BLaER1 treated with 17β-estradiol and CSF1 and Interleukin-3, amounts not matched to agents 10 nM and 100 nM (cell line): ENCODE measurements around the gene TMEM132D.

Source experiments
- H3K27ac ChIP-seq, 11 experiments: shearing (Covaris generic); formaldehyde crosslinking; 2 replicates each; pipeline ENCODE4 v1.8.1; 2022
- H3K27me3 ChIP-seq, 11 experiments: shearing (Covaris generic); formaldehyde crosslinking; 2 replicates each; pipeline ENCODE4 v1.8.1; 2022
- H3K36me3 ChIP-seq, 11 experiments: shearing (Covaris generic); formaldehyde crosslinking; 2 replicates each; pipeline ENCODE4 v1.8.1; 2022
- H3K4me1 ChIP-seq, 10 experiments: shearing (Covaris generic); formaldehyde crosslinking; 2 replicates each; pipeline ENCODE4 v1.8.1; 2022
- H3K4me2 ChIP-seq, 11 experiments: shearing (Covaris generic); formaldehyde crosslinking; 2 replicates each; pipeline ENCODE4 v1.8.1; 2022
- H3K4me3 ChIP-seq, 10 experiments: shearing (Covaris generic); formaldehyde crosslinking; 2 replicates each; pipeline ENCODE4 v1.8.1; 2022
- H3K9ac ChIP-seq, 11 experiments: shearing (Covaris generic); formaldehyde crosslinking; 2 replicates each; pipeline ENCODE4 v1.8.1; 2022
- H3K9me3 ChIP-seq, 11 experiments: shearing (Covaris generic); formaldehyde crosslinking; replicated peaks in 1 of 11; 2 replicates each; pipeline ENCODE4 v1.8.1; 2022
- H4K20me1 ChIP-seq, 11 experiments: shearing (Covaris generic); formaldehyde crosslinking; 2 replicates each; pipeline ENCODE4 v1.8.1; 2022
- Cebpa-rat ChIP-seq, 11 experiments: shearing (Covaris generic); IDR thresholded peaks; 2 replicates each; pipeline ENCODE4 v1.8.1; 2022

Gene TMEM132D

DNA sequence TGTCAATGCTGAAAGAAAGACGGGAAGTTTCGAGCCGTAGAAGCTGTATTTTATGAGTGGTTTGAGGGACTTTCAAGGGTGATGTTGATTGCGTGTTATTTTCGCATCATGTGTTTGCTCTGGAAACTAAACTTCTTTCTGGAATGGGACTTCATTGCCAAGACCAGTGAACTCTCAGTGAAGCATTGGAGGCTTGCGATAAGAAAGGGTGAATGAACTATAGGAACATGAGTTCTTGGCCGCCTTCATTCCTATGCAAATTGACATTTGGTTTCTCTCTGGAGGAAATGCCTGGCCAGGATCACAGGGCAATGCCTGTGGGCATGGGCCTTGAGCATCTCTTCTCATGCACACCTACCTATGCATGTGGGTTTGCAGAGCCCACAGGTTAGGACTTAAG is 677.8 kb downstream of the TMEM132D start:
- Histone ChIP-seq H3K27ac (no peak overlapping the region), H3K4me1 (peaks cover 0 to 8% (median 0%) of the 10 kb centered on the region in 10 experiments; a peak in 2 of 20 replicates), H3K4me3 (no peak overlapping the region), H3K9ac (no peak overlapping the region), H3K9me3 (no peaks in the 10 kb centered on the region), H3K27me3 (no peaks in the 10 kb centered on the region), H3K4me2 (no peak overlapping the region), H3K36me3 (no peaks in the 10 kb centered on the region), H4K20me1 (no peaks in the 10 kb centered on the region)
- TF ChIP-seq Cebpa-rat (IDR thresholded peaks at IDR 0.05) = no peak

DNA sequence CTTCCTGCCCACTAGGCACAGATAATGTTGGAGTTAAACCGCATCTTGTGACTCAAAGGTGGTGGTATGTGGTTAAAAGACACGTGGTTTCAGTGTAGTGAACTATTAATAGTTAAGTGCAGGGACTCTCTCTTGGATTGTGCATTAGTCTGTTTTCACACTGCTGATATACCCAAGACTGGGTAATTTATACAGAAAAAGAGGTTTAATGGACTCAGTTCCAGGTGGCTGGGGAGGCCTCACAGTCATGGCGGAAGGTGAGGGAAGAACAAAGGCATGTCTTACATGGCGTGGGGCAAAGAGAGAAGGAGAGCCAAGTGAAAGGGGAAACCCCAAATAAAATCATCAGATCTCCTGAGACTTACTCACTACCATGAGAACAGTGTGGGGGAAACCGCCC is 688.3 kb downstream of the TMEM132D start:
- no peak overlapping the region for H3K27ac ChIP-seq
- no peak overlapping the region for H3K9ac ChIP-seq
- H3K4me1 ChIP-seq = peaks cover 0 to 8% (median 0%) of the 10 kb centered on the region in 10 experiments; a peak in 8 of 20 replicates
- H3K4me2 ChIP-seq = peak overlapping the region in 3 of 11 experiments; percentile 14 to 30 (median 24); a peak in 2 of 22 replicates
- H3K36me3 ChIP-seq = no peaks in the 10 kb centered on the region
- no peaks in the 10 kb centered on the region for H4K20me1 ChIP-seq
- H3K4me3 ChIP-seq = no peak overlapping the region
- H3K27me3 ChIP-seq = no peaks in the 10 kb centered on the region
- TF ChIP-seq Cebpa-rat (IDR thresholded peaks at IDR 0.05) = no peak
- peaks cover 21 to 45% (median 37%) of the 10 kb centered on the region in 11 experiments; a peak in 21 of 22 replicates for H3K9me3 ChIP-seq

- H4K20me1 ChIP-seq = no peaks in the 10 kb centered on the region
- TF ChIP-seq Cebpa-rat (IDR thresholded peaks at IDR 0.05) = no peak
- no peaks in the 10 kb centered on the region for H3K27me3 ChIP-seq
- H3K36me3 ChIP-seq = no peaks in the 10 kb centered on the region
- H3K4me3 ChIP-seq = no peak overlapping the region
- no peak overlapping the region for H3K9ac ChIP-seq
- peaks cover 13 to 36% (median 27%) of the 10 kb centered on the region in 11 experiments; a peak in 21 of 22 replicates for H3K9me3 ChIP-seq
- H3K4me2 ChIP-seq = no peak overlapping the region
- H3K4me1 ChIP-seq = peaks cover 0 to 8% (median 0%) of the 10 kb centered on the region in 10 experiments; a peak in 8 of 20 replicates
- no peak overlapping the region for H3K27ac ChIP-seq
These were observed 690.3 kb downstream of the TMEM132D start for GRCh38 chr12:129213551-129213950.

DNA sequence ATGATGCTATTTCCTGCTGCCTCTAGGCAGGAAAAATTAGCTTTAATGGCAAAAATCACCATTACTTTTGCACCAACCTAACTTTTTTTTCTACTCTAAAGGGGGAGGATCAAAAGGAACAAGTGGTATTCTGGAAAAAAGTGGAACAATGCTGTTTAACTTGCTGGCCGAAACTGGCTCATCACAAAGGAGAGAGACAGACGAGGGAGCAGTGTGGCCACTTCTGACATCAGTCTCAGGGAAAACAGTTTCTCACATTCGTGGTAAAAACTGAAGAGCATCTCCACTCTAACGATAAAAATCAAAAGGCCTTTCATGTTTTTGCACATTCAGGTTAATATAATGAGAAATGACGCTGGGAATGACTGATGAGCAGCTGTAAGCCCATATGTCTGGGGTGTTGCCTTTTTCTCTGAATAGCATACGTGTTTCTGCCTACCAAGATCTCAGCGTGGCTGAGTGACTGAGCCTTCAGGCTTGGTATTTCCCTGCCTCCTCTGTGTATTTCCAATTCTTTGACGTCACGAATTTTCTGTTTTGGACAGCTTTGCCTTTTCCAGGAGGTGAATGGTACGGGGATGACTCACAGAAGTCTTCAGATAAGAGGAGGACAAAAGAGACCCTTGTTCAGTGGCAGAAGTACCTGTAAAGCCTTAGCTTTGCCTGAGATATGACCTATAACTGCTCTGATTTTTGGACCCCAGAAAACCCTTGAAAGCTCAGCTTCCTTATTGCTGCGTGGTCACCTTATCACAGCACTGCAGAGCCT is 691.8 kb downstream of the TMEM132D start:
- Histone ChIP-seq H3K4me1 (peaks cover 0 to 8% (median 0%) of the 10 kb centered on the region in 10 experiments; a peak in 8 of 20 replicates), H3K9me3 (peaks cover 9 to 22% (median 21%) of the 10 kb centered on the region in 11 experiments; a peak in 21 of 22 replicates), H3K9ac (no peak overlapping the region), H3K36me3 (no peaks in the 10 kb centered on the region), H4K20me1 (no peaks in the 10 kb centered on the region), H3K4me3 (no peak overlapping the region), H3K27me3 (no peaks in the 10 kb centered on the region), H3K4me2 (no peak overlapping the region), H3K27ac (no peak overlapping the region)
- TF ChIP-seq Cebpa-rat (IDR thresholded peaks at IDR 0.05) = no peak

- Histone ChIP-seq H3K27ac (no peak overlapping the region), H3K4me3 (no peak overlapping the region), H3K9me3 (peaks cover 0 to 3% (median 0%) of the 10 kb centered on the region in 11 experiments; a peak in 2 of 22 replicates), H4K20me1 (no peaks in the 10 kb centered on the region), H3K36me3 (no peaks in the 10 kb centered on the region), H3K4me1 (no peaks in the 10 kb centered on the region), H3K9ac (no peak overlapping the region), H3K4me2 (no peak overlapping the region), H3K27me3 (no peaks in the 10 kb centered on the region)
- no peak for TF ChIP-seq Cebpa-rat (IDR thresholded peaks at IDR 0.05)
These were observed 695.3 kb downstream of the TMEM132D start for GRCh38 chr12:129208566-129208965.

GRCh38 chr12:129207084-129207483 is 696.7 kb downstream of the TMEM132D start:
- no peak for TF ChIP-seq Cebpa-rat (IDR thresholded peaks at IDR 0.05)

GRCh38 chr12:129203456-129203855 is 700.4 kb downstream of the TMEM132D start:
- no peak for TF ChIP-seq Cebpa-rat (IDR thresholded peaks at IDR 0.05)
- H3K4me1 ChIP-seq = peaks cover 0 to 6% (median 0%) of the 10 kb centered on the region in 10 experiments; a peak in 2 of 20 replicates
- no peaks in the 10 kb centered on the region for H3K27me3 ChIP-seq
- H3K4me3 ChIP-seq = no peak overlapping the region
- no peak overlapping the region for H3K27ac ChIP-seq
- H4K20me1 ChIP-seq = no peaks in the 10 kb centered on the region
- H3K9ac ChIP-seq = no peak overlapping the region
- peaks cover 0 to 24% (median 13%) of the 10 kb centered on the region in 11 experiments; a peak in 16 of 22 replicates for H3K9me3 ChIP-seq
- H3K4me2 ChIP-seq = no peak overlapping the region
- no peaks in the 10 kb centered on the region for H3K36me3 ChIP-seq

More at GRCh38 chr12:129207084-129207483, 696.7 kb downstream of the TMEM132D start:
- Histone ChIP-seq H3K4me3 (no peak overlapping the region), H3K4me2 (no peak overlapping the region), H3K4me1 (peaks cover 0 to 3% (median 0%) of the 10 kb centered on the region in 10 experiments; a peak in 2 of 20 replicates), H4K20me1 (no peaks in the 10 kb centered on the region), H3K9ac (no peak overlapping the region), H3K27ac (no peak overlapping the region), H3K27me3 (no peaks in the 10 kb centered on the region), H3K36me3 (no peaks in the 10 kb centered on the region), H3K9me3 (peaks cover 0 to 7% (median 0%) of the 10 kb centered on the region in 11 experiments; a peak in 3 of 22 replicates)

- Histone ChIP-seq H3K36me3 (no peaks in the 10 kb centered on the region), H3K4me3 (no peak overlapping the region), H3K9me3 (peaks cover 0 to 24% (median 13%) of the 10 kb centered on the region in 11 experiments; a peak in 16 of 22 replicates), H3K27me3 (no peaks in the 10 kb centered on the region), H3K9ac (no peak overlapping the region), H4K20me1 (no peaks in the 10 kb centered on the region), H3K4me1 (peaks cover 0 to 6% (median 0%) of the 10 kb centered on the region in 10 experiments; a peak in 2 of 20 replicates), H3K4me2 (peak overlapping the region in 2 of 11 experiments; percentile 1 to 13; a peak in 1 of 22 replicates), H3K27ac (no peak overlapping the region)
- TF ChIP-seq Cebpa-rat (IDR thresholded peaks at IDR 0.05) = no peak
These were observed 701.6 kb downstream of the TMEM132D start for GRCh38 chr12:129202109-129202814.

GRCh38 chr12:129201029-129201428 is 702.8 kb downstream of the TMEM132D start:
- no peak overlapping the region for H3K27ac ChIP-seq
- H3K36me3 ChIP-seq = no peaks in the 10 kb centered on the region
- H3K4me3 ChIP-seq = no peak overlapping the region
- no peaks in the 10 kb centered on the region for H3K27me3 ChIP-seq
- peaks cover 0 to 24% (median 13%) of the 10 kb centered on the region in 11 experiments; a peak in 16 of 22 replicates for H3K9me3 ChIP-seq
- H3K4me1 ChIP-seq = peaks cover 0 to 6% (median 0%) of the 10 kb centered on the region in 10 experiments; a peak in 2 of 20 replicates
- H3K9ac ChIP-seq = no peak overlapping the region
- TF ChIP-seq Cebpa-rat (IDR thresholded peaks at IDR 0.05) = no peak
- H4K20me1 ChIP-seq = no peaks in the 10 kb centered on the region
- no peak overlapping the region for H3K4me2 ChIP-seq
